Measurements from ENCODE around the gene SNX2. TPM values are rescaled to one million over a fixed set of nuclear protein-coding genes. Genes with fewer than 3 reads are reported as not detected.

Gene SNX2
- total RNA-seq, 1 experiment from 2014 or later: 123 TPM

- H3K36me3 ChIP-seq (ENCODE audit: control insufficient read depth, insufficient read depth, low read length): no peaks in the 10 kb centered on the region
- H3K4me1 Mint-ChIP-seq (ENCODE audit: low read depth, unreplicated experiment): peaks cover 25% of the 10 kb centered on the region
- BruUV-seq (replicated peaks): no TSS peak
- intact Hi-C loops (cut with micrococcal nuclease; ENCODE audit: unreplicated experiment): loop anchor here (2.0 kb wide), 3 partner anchors 18 to 70 kb away; partner anchors contain the start of gene SNX2
- H3K27ac Mint-ChIP-seq (ENCODE audit: unreplicated experiment): peak overlapping the region; percentile 87
- no peaks in the 10 kb centered on the region for H3K27me3 ChIP-seq (replicated peaks; ENCODE audit: control insufficient read depth, insufficient read depth, low read length)
- DNase-seq: peak in 1 of 2 experiments; percentile 26
- TF ChIP-seq, protein P1, sequence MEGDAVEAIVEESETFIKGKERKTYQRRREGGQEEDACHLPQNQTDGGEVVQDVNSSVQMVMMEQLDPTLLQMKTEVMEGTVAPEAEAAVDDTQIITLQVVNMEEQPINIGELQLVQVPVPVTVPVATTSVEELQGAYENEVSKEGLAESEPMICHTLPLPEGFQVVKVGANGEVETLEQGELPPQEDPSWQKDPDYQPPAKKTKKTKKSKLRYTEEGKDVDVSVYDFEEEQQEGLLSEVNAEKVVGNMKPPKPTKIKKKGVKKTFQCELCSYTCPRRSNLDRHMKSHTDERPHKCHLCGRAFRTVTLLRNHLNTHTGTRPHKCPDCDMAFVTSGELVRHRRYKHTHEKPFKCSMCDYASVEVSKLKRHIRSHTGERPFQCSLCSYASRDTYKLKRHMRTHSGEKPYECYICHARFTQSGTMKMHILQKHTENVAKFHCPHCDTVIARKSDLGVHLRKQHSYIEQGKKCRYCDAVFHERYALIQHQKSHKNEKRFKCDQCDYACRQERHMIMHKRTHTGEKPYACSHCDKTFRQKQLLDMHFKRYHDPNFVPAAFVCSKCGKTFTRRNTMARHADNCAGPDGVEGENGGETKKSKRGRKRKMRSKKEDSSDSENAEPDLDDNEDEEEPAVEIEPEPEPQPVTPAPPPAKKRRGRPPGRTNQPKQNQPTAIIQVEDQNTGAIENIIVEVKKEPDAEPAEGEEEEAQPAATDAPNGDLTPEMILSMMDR (IDR thresholded peaks at IDR 0.05; ENCODE audit: insufficient read depth in 1 of 2, low read depth in 1 of 2, low read length in 1 of 2, severe bottlenecking in 1 of 2, unreplicated experiment in 1 of 2): no peak
- ChIA-PET CTCF (no interaction called here), POLR2A (interaction anchor here (1.4 kb wide), 1 partner anchor 276 kb away, joined by 3 read pairs; no protein-coding TSS in a partner anchor)
- peak overlapping the region; percentile 93 for H3K4me3 ChIP-seq (ENCODE audit: low read depth, low read length)
- no peaks in the 10 kb centered on the region for H3K9me3 ChIP-seq
- H3K36me3 Mint-ChIP-seq (ENCODE audit: insufficient read depth, unreplicated experiment): no peaks in the 10 kb centered on the region
- H3K9me3 Mint-ChIP-seq (ENCODE audit: unreplicated experiment): no peaks in the 10 kb centered on the region
- peak overlapping the region; percentile 78 for H3K4me3 Mint-ChIP-seq (ENCODE audit: unreplicated experiment)
- peaks cover 29% of the 10 kb centered on the region for H3K4me1 ChIP-seq
- H3K27me3 Mint-ChIP-seq (ENCODE audit: insufficient read depth, unreplicated experiment): no peaks in the 10 kb centered on the region
Measured at GRCh38 chr5:122844136-122844909, 69.4 kb downstream of the SNX2 start.

GRCh38 chr5:122844910-122845228 is 70.0 kb downstream of the SNX2 start:
- Histone ChIP-seq H3K9me3 (no peaks in the 10 kb centered on the region), H3K27me3 (replicated peaks; ENCODE audit: control insufficient read depth, insufficient read depth, low read length) (no peaks in the 10 kb centered on the region), H3K4me3 (ENCODE audit: low read depth, low read length) (peak overlapping the region; percentile 93), H3K4me1 (peaks cover 34% of the 10 kb centered on the region), H3K36me3 (ENCODE audit: control insufficient read depth, insufficient read depth, low read length) (no peaks in the 10 kb centered on the region)
- Mint-ChIP-seq H3K36me3 (ENCODE audit: insufficient read depth, unreplicated experiment) (no peaks in the 10 kb centered on the region), H3K4me1 (ENCODE audit: low read depth, unreplicated experiment) (peaks cover 30% of the 10 kb centered on the region), H3K9me3 (ENCODE audit: unreplicated experiment) (no peaks in the 10 kb centered on the region), H3K27ac (ENCODE audit: unreplicated experiment) (peak overlapping the region; percentile 87), H3K27me3 (ENCODE audit: insufficient read depth, unreplicated experiment) (no peaks in the 10 kb centered on the region), H3K4me3 (ENCODE audit: unreplicated experiment) (peak overlapping the region; percentile 78)
- ChIA-PET POLR2A (interaction anchor here (0.9 to 1.4 kb wide), 2 partner anchors 69 to 275 kb away, joined by 3 to 5 read pairs; partner anchors contain the start of gene SNX2), CTCF (no interaction called here)
- TSS peak; percentile 51 for BruUV-seq (replicated peaks)
- DNase-seq: no peak
- intact Hi-C loops (cut with micrococcal nuclease; ENCODE audit: unreplicated experiment): loop anchor here (2.0 kb wide), 3 partner anchors 18 to 70 kb away; partner anchors contain the start of gene SNX2
- TF ChIP-seq, protein P1 (IDR thresholded peaks at IDR 0.05; ENCODE audit: insufficient read depth in 1 of 2, low read depth in 1 of 2, low read length in 1 of 2, severe bottlenecking in 1 of 2, unreplicated experiment in 1 of 2): no peak

DNA sequence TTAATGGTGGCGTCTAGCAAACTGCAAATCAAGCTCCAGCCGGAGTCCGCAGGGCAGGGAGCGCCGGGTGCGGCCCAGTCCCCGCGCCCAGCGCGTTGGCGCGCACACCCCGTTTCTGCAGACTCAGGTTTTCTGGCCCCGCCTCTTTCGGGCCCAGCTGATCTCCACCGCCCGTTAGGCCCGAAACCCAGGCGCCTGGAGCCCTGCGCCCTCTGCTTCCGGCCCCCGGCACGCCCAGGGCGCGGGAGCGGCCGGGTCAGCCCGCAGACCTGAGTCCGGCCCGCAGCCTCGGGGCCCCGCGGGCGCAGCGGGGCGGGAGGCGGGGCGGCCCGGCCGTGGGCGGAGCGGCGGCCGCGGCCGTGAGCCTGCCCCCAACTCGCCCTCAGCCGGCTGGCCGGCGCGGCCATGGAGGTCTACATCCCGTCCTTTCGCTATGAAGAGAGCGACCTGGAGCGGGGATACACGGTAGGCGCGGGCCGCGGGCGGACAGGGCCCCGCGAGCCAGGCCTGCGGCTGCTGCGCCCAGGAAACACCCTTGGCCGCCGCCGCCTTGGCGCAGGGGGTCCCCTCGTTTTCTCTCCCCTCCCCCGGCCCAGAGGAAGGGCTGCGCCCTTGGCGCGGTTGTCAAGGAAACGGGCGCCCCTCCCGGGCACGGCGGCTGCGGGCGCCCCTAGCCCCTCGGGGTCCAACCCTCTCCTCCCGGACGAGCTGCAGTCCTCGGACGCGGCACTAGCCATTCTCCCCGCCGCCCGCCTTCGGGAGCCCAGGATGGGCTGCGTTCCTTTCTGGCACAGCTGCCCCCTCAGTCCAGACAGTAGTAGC is 70.6 kb downstream of the SNX2 start, which contains the start of gene SNX24:
SNX24 (plus strand) TSS at position 385 of the 822 bp plus-strand sequence; CDS start at position 406, 21 bp downstream.
- Mint-ChIP-seq H3K36me3 (ENCODE audit: insufficient read depth, unreplicated experiment) (no peaks in the 10 kb centered on the region), H3K9me3 (ENCODE audit: unreplicated experiment) (no peaks in the 10 kb centered on the region), H3K27me3 (ENCODE audit: insufficient read depth, unreplicated experiment) (no peaks in the 10 kb centered on the region), H3K4me1 (ENCODE audit: low read depth, unreplicated experiment) (peaks cover 36% of the 10 kb centered on the region), H3K27ac (ENCODE audit: unreplicated experiment) (peak within 1 kb of the TSS; percentile 87), H3K4me3 (ENCODE audit: unreplicated experiment) (peak within 1 kb of the TSS; percentile 78)
- Histone ChIP-seq H3K27me3 (replicated peaks; ENCODE audit: control insufficient read depth, insufficient read depth, low read length) (no peaks in the 10 kb centered on the region), H3K4me1 (peaks cover 39% of the 10 kb centered on the region), H3K9me3 (no peaks in the 10 kb centered on the region), H3K4me3 (ENCODE audit: low read depth, low read length) (peak within 1 kb of the TSS; percentile 93), H3K36me3 (ENCODE audit: control insufficient read depth, insufficient read depth, low read length) (no peaks in the 10 kb centered on the region)
- CTCF ChIA-PET: interaction anchor here (0.6 kb wide), 1 partner anchor 1633 kb away, joined by 5 read pairs; no protein-coding TSS in a partner anchor
- POLR2A ChIA-PET: interaction anchor here (0.6 to 1.4 kb wide), 5 partner anchors 10 to 274 kb away, joined by 3 to 15 read pairs (median 3); partner anchors contain the start of gene SNX2
- intact Hi-C loops (cut with micrococcal nuclease; ENCODE audit: unreplicated experiment): loop anchor here (1.0 to 2.0 kb wide), 5 partner anchors 11 to 329 kb away; partner anchors contain the start of gene SNX2
- TF ChIP-seq, protein P1 (IDR thresholded peaks at IDR 0.05; ENCODE audit: insufficient read depth in 1 of 2, low read depth in 1 of 2, low read length in 1 of 2, severe bottlenecking in 1 of 2, unreplicated experiment in 1 of 2): no peak
- no TSS peak for BruUV-seq (replicated peaks)
- peak; percentile 86 to 90 for DNase-seq
